Smooth muscle cell (in vitro differentiated cells): ENCODE data around the gene ANKRD34A. TPM values are rescaled to one million over a fixed set of nuclear protein-coding genes. Genes with fewer than 3 reads are reported as not detected.

Source experiments
- DNase-seq: peaks from one replicate; lab custom pipeline; 2025; ENCODE audit not compliant: unreplicated experiment; lab: John Stamatoyannopoulos, UW
- H2AFZ ChIP-seq: fragments of 200-600 bp; sonication (generic); 2 replicates; pipeline ENCODE4 v1.6.0; 2016; ENCODE audit warnings: antibody characterized with exemption, low read depth, mild to moderate bottlenecking
- H3F3A ChIP-seq: fragments of 200-600 bp; sonication (generic); 2 replicates; pipeline ENCODE4 v1.6.0; 2017; ENCODE audit warnings: antibody characterized with exemption, low read depth
- H3K27ac ChIP-seq: fragments of 200-600 bp; sonication (generic); 2 replicates; pipeline ENCODE4 v1.5.1; 2016; ENCODE audit warnings: low read depth, mild to moderate bottlenecking
- H3K27me3 ChIP-seq: fragments of 200-600 bp; sonication (generic); 2 replicates; pipeline ENCODE4 v1.6.1; 2016; ENCODE audit warnings: low read depth, mild to moderate bottlenecking
- H3K36me3 ChIP-seq: fragments of 200-600 bp; sonication (generic); 2 replicates; pipeline ENCODE4 v1.5.1; 2016; ENCODE audit warnings: low read depth
- H3K4me1 ChIP-seq: fragments of 200-600 bp; sonication (generic); 2 replicates; pipeline ENCODE4 v1.5.1; 2016; ENCODE audit warnings: low read depth
- H3K4me2 ChIP-seq: fragments of 200-600 bp; sonication (generic); 2 replicates; pipeline ENCODE4 v1.6.0; 2016; ENCODE audit warnings: mild to moderate bottlenecking
- H3K4me3 ChIP-seq: fragments of 200-600 bp; sonication (generic); 2 replicates; pipeline ENCODE4 v1.5.1; 2016; ENCODE audit warnings: mild to moderate bottlenecking
- H3K79me2 ChIP-seq: fragments of 200-600 bp; sonication (generic); 2 replicates; pipeline ENCODE4 v1.6.0; 2016; ENCODE audit warnings: low read depth, mild to moderate bottlenecking
- H3K9ac ChIP-seq: fragments of 200-600 bp; sonication (generic); 2 replicates; pipeline ENCODE4 v1.6.0; 2016; ENCODE audit warnings: low read depth
- H3K9me3 ChIP-seq: fragments of 200-600 bp; sonication (generic); replicated peaks from 2 replicates; pipeline ENCODE4 v1.5.1; 2016; ENCODE audit warnings: low read depth
- H4K20me1 ChIP-seq: fragments of 200-600 bp; sonication (generic); 2 replicates; pipeline ENCODE4 v1.6.0; 2016; ENCODE audit warnings: low read depth
- WGBS: methylation state at CpG from one replicate; pipeline ENCODE4 v1.1.7; 2016; ENCODE audit warnings: low lambda C conversion rate; 5-methylcytosine and 5-hydroxymethylcytosine counted together
- polyA plus RNA-seq: library from polyadenylated mRNA; unstranded; fragments of >200 nt; fragmentation: Nextera tagmentation; extraction: Ambion mirVana; gene quantifications from 2 replicates; pipeline ENCODE4 v1.2.1, GENCODE V29; 2016
- total RNA-seq: library from RNA; depleted of rRNA; stranded (reverse); fragments of >200 nt; gene quantifications from 2 replicates; pipeline ENCODE4 v1.2.3, GENCODE V29; 2014
- TF ChIP-seq, protein P1 (sequence below): fragments of 200-600 bp; sonication (generic); IDR thresholded peaks from 2 replicates; pipeline ENCODE4 v1.5.1; 2017; ENCODE audit warnings: borderline replicate concordance, mild to moderate bottlenecking, antibody characterized with exemption; ENCODE audit not compliant: insufficient read depth, poor library complexity, severe bottlenecking

The ANKRD34A gene
- total and polyA plus RNA-seq, 2 experiments from 2014 or later: 0.49 to 1.3 TPM

DNA sequence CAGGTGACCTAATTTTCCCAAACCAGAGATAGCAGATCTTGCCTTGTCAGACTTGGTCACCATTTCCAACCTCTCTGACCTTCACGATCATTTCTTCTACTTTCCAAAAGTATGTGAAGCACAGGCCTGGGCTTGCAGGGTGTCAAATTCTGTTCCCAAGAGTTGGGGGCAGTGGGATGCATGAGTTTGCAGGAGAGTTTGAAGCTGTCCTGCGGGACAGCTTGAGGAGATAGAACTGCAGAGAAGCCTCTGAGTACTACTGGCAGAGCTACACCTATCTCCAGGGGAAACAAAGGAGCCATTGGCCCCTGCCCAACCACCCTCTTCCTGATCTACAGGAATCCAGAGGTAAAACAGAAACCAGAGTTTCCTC lies 20.7 kb upstream of the ANKRD34A start:
- Histone ChIP-seq H3K4me1 (peaks cover 16% of the 10 kb centered on the region), H3K79me2 (no peaks in the 10 kb centered on the region), H3F3A (peaks cover 12% of the 10 kb centered on the region), H2AFZ (no peak overlapping the region), H3K4me2 (peak overlapping the region; percentile 46), H3K27me3 (no peaks in the 10 kb centered on the region), H3K36me3 (no peaks in the 10 kb centered on the region), H3K9ac (peak overlapping the region; percentile 39), H4K20me1 (no peaks in the 10 kb centered on the region), H3K4me3 (no peak overlapping the region), H3K9me3 (no peaks in the 10 kb centered on the region), H3K27ac (peak overlapping the region; percentile 86)
- WGBS: 67% methylated on average over 2 of the region's 2 CpGs
- DNase-seq: no peak
- TF ChIP-seq, protein P1, sequence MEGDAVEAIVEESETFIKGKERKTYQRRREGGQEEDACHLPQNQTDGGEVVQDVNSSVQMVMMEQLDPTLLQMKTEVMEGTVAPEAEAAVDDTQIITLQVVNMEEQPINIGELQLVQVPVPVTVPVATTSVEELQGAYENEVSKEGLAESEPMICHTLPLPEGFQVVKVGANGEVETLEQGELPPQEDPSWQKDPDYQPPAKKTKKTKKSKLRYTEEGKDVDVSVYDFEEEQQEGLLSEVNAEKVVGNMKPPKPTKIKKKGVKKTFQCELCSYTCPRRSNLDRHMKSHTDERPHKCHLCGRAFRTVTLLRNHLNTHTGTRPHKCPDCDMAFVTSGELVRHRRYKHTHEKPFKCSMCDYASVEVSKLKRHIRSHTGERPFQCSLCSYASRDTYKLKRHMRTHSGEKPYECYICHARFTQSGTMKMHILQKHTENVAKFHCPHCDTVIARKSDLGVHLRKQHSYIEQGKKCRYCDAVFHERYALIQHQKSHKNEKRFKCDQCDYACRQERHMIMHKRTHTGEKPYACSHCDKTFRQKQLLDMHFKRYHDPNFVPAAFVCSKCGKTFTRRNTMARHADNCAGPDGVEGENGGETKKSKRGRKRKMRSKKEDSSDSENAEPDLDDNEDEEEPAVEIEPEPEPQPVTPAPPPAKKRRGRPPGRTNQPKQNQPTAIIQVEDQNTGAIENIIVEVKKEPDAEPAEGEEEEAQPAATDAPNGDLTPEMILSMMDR: no peak

DNA sequence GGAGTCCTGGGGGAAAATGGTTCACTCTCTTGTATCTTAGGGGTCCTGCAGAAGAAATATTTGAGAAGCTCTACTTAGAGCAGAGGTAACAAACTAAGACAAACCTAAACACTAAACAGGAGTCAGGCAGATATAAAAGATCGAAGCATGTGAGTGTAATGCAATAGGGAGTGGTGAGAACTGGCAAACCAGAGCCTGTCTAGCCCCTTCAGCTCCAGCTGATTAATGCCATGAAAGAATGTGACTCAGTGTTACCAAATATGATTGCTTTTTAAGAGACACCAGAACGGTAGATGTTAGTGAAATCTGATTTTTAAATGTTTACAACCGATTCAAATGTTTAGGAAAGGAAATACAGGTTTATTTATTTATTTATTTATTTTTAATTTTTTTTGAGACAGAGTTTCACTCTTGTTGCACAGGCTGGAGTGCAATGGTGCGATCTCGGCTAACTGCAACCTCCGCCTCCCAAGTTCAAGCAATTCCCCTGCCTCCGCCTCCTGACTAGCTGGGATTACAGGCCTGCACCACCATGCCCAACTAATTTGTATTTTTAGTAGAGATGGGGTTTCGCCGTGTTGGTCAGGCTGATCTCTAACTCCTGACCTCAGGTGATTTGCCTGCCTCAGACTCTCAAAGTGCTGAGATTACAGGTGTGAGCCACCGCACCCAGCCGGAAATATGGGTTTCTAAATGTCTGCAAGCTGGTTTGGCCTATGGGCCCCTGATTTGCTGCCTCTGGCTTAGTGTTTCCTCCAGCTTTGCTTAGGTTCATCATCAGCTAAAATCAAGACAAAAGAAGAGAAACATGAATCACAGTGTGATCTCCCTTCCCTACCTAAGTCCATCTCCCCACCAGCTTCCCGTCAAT lies 19.8 kb upstream of the ANKRD34A start:
- DNase-seq: no peak
- no peak overlapping the region for H2AFZ ChIP-seq
- no peaks in the 10 kb centered on the region for H4K20me1 ChIP-seq
- peaks cover 20% of the 10 kb centered on the region for H3K4me1 ChIP-seq
- H3K9ac ChIP-seq: no peak overlapping the region
- peak overlapping the region; percentile 86 for H3K27ac ChIP-seq
- peak overlapping the region; percentile 46 for H3K4me2 ChIP-seq
- no peak overlapping the region for H3K4me3 ChIP-seq
- no peaks in the 10 kb centered on the region for H3K27me3 ChIP-seq
- H3K9me3 ChIP-seq: no peaks in the 10 kb centered on the region
- 88% methylated on average over 12 of the region's 12 CpGs for WGBS
- no peaks in the 10 kb centered on the region for H3K36me3 ChIP-seq
- H3K79me2 ChIP-seq: no peaks in the 10 kb centered on the region
- H3F3A ChIP-seq: peaks cover 14% of the 10 kb centered on the region
- TF ChIP-seq, protein P1: no peak

GRCh38 chr1:145983206-145983675 lies 18.9 kb upstream of the ANKRD34A start:
- Histone ChIP-seq H3F3A (peaks cover 17% of the 10 kb centered on the region), H2AFZ (no peak overlapping the region), H3K27me3 (no peaks in the 10 kb centered on the region), H3K27ac (no peak overlapping the region), H3K4me3 (no peak overlapping the region), H3K9ac (no peak overlapping the region), H3K4me1 (peaks cover 30% of the 10 kb centered on the region), H4K20me1 (no peaks in the 10 kb centered on the region), H3K36me3 (no peaks in the 10 kb centered on the region), H3K4me2 (no peak overlapping the region), H3K79me2 (no peaks in the 10 kb centered on the region), H3K9me3 (no peaks in the 10 kb centered on the region)
- DNase-seq: no peak
- WGBS: 100% methylated on average over 1 of the region's 1 CpG
- TF ChIP-seq, protein P1: no peak
